IMR-90 (cell line): Measurements from ENCODE around the gene SFTPA1. TPM values are rescaled to one million over a fixed set of nuclear protein-coding genes. Genes with fewer than 3 reads are reported as not detected.
"Not testable (repeated sequence)": the region's sequence is repeated elsewhere in the genome, so short reads cannot be mapped to it uniquely, and the experiment has no call there.

Experiments used
- ATAC-seq: fragments of 200-7000 bp; cut with Tn5 transposase; 2 replicates; pipeline ENCODE4 v1.9.1; 2020; ENCODE audit warnings: low read depth, mild to moderate bottlenecking, moderate library complexity
- BruUV-seq: library from RNA; stranded (reverse); fragments of 400-500 nt; replicated peaks from 2 replicates; lab custom pipeline; 2021; lab: Mats Ljungman, UMichigan
- CTCF ChIA-PET: fragments of 300-600 bp; formaldehyde crosslinking; extraction: SDS; loops from one replicate; lab custom pipeline; 2021; ENCODE audit warnings: antibody characterized with exemption; lab: Yijun Ruan, JAX
- POLR2A ChIA-PET: fragments of 300-600 bp; sonication (Branson Sonifier 250); formaldehyde crosslinking; loops from one replicate; lab custom pipeline; 2022; ENCODE audit warnings: antibody characterized with exemption; ENCODE audit not compliant: unreplicated experiment; lab: Charles Lee
- DNase-seq: peaks from one replicate; pipeline ENCODE4 v3.0.0; 2013
- H2AFZ ChIP-seq: replicated peaks from 2 replicates; pipeline ENCODE3; 2013; ENCODE audit warnings: low read length, mild to moderate bottlenecking; ENCODE audit not compliant: poor library complexity
- H2AK5ac ChIP-seq: 2 replicates; pipeline ENCODE4 v1.6.1; 2013; ENCODE audit warnings: low read depth, low read length, inconsistent platforms
- H2AK9ac ChIP-seq: replicated peaks from 2 replicates; pipeline ENCODE3; 2013; ENCODE audit warnings: mild to moderate bottlenecking, low read depth, low read length, moderate library complexity; ENCODE audit not compliant: poor library complexity
- H2BK120ac ChIP-seq: 2 replicates; pipeline ENCODE4 v1.6.1; 2013; ENCODE audit warnings: low read depth, low read length, inconsistent platforms
- H2BK15ac ChIP-seq: 3 replicates; pipeline ENCODE4 v1.6.1; 2013; ENCODE audit warnings: low read depth, low read length, inconsistent platforms
- H2BK20ac ChIP-seq: 2 replicates; pipeline ENCODE4 v1.6.1; 2013; ENCODE audit warnings: low read depth, mild to moderate bottlenecking, inconsistent platforms, low read length, moderate library complexity
- H2BK5ac ChIP-seq: 2 replicates; pipeline ENCODE4 v1.6.1; 2013; ENCODE audit warnings: mild to moderate bottlenecking, low read depth, low read length, inconsistent platforms; ENCODE audit not compliant: poor library complexity, severe bottlenecking
- H3K14ac ChIP-seq: replicated peaks from 2 replicates; pipeline ENCODE4 v1.6.1; 2013; ENCODE audit warnings: low read depth, low read length, inconsistent platforms
- H3K18ac ChIP-seq: 2 replicates; pipeline ENCODE4 v1.6.1; 2013; ENCODE audit warnings: low read depth, low read length, control low read depth
- H3K23ac ChIP-seq: 2 replicates; pipeline ENCODE4 v1.6.1; 2013; ENCODE audit warnings: low read depth, low read length, inconsistent platforms
- H3K27ac ChIP-seq: 2 replicates; pipeline ENCODE4 v1.5.1; 2013; ENCODE audit warnings: mild to moderate bottlenecking, control low read depth, low read length; ENCODE audit not compliant: insufficient read depth
- H3K27me3 ChIP-seq: 2 replicates; pipeline ENCODE4 v1.6.1; 2013; ENCODE audit warnings: low read length; ENCODE audit not compliant: control insufficient read depth, insufficient read depth
- H3K36me3 ChIP-seq: 2 replicates; pipeline ENCODE4 v1.6.1; 2013; ENCODE audit warnings: low read length, mixed read lengths; ENCODE audit not compliant: control insufficient read depth, insufficient read depth
- H3K4ac ChIP-seq: 2 replicates; pipeline ENCODE4 v1.6.1; 2013; ENCODE audit warnings: low read depth, low read length, inconsistent platforms
- H3K4me1 ChIP-seq: 2 replicates; pipeline ENCODE4 v1.6.1; 2013; ENCODE audit warnings: low read length, mixed read lengths; ENCODE audit not compliant: control insufficient read depth, insufficient read depth
- H3K4me2 ChIP-seq: 2 replicates; pipeline ENCODE4 v1.6.1; 2013; ENCODE audit warnings: low read depth, mild to moderate bottlenecking, control low read depth, low read length, moderate library complexity
- H3K4me3 ChIP-seq: 2 replicates; pipeline ENCODE4 v1.5.1; 2013; ENCODE audit warnings: low read depth, mild to moderate bottlenecking, control low read depth, low read length, moderate library complexity; ENCODE audit not compliant: insufficient read depth
- H3K56ac ChIP-seq: 2 replicates; pipeline ENCODE4 v1.6.1; 2013; ENCODE audit warnings: low read length, inconsistent platforms; ENCODE audit not compliant: insufficient read depth; ENCODE audit errors: extremely low read depth
- H3K79me1 ChIP-seq, 2 experiments: 2 replicates each; pipeline ENCODE4 v1.6.1; 2013; ENCODE audit warnings: low read length in 2 of 2, inconsistent platforms in 1 of 2, low read depth in 1 of 2
- H3K9ac ChIP-seq: 2 replicates; pipeline ENCODE4 v1.6.1; 2013; ENCODE audit warnings: low read depth, low read length, control low read depth
- H3K9me1 ChIP-seq: 2 replicates; pipeline ENCODE4 v1.6.1; 2013; ENCODE audit warnings: low read length, inconsistent platforms; ENCODE audit not compliant: insufficient read depth
- H3K9me3 ChIP-seq: 2 replicates; pipeline ENCODE4 v1.6.1; 2013; ENCODE audit warnings: low read length; ENCODE audit not compliant: control insufficient read depth, insufficient read depth
- H4K20me1 ChIP-seq: 2 replicates; pipeline ENCODE4 v1.6.1; 2013; ENCODE audit warnings: low read length, inconsistent platforms; ENCODE audit not compliant: insufficient read depth
- H4K5ac ChIP-seq: 2 replicates; pipeline ENCODE4 v1.6.1; 2013; ENCODE audit warnings: mild to moderate bottlenecking, low read depth, low read length, control low read depth
- H4K8ac ChIP-seq, 2 experiments: 2 replicates each; pipeline ENCODE4 v1.6.1; 2013; ENCODE audit warnings: low read depth in 2 of 2, low read length in 2 of 2, control low read depth in 1 of 2, inconsistent platforms in 1 of 2
- H4K91ac ChIP-seq: 2 replicates; pipeline ENCODE4 v1.6.1; 2013; ENCODE audit warnings: low read depth, low read length, inconsistent platforms; ENCODE audit not compliant: insufficient read depth
- WGBS, 2 experiments: methylation state at CpG; one replicate each; pipeline versions ENCODE4 v1.1.5 to v1.1.7; 2013; ENCODE audit warnings: missing lambda C conversion rate in 2 of 2; ENCODE audit not compliant: insufficient read length in 1 of 2; ENCODE audit errors: extremely low coverage in 2 of 2; 5-methylcytosine and 5-hydroxymethylcytosine counted together
- dilution Hi-C: fragments of 300-500 bp; cut with HindIII; formaldehyde crosslinking; loops from one replicate; pipeline ENCODE4 v1.14.3; 2018; ENCODE audit warnings: low sequenced_read_pairs; ENCODE audit not compliant: unreplicated experiment
- in situ Hi-C: fragments of 300-500 bp; cut with MboI; formaldehyde crosslinking; loops from 3 replicates; pipeline ENCODE4 v1.14.3; 2019; ENCODE audit warnings: low sequenced_read_pairs, inconsistent platforms, mixed read lengths
- intact Hi-C: fragments of 100-400 bp; cut with micrococcal nuclease; formaldehyde crosslinking; loops from 2 replicates; pipeline ENCODE4 v1.10.0; 2022
- polyA plus RNA-seq, 3 experiments: library from polyadenylated mRNA; depleted of rRNA; stranded (reverse); fragments of >200 nt; gene quantifications; 2 replicates each; pipeline ENCODE4 v1.2.3, GENCODE V29; 2012; ENCODE audit warnings: low replicate concordance in 1 of 3
- total RNA-seq: library from RNA; depleted of rRNA; stranded (reverse); fragments of >200 nt; gene quantifications from 2 replicates; pipeline ENCODE4 v1.2.3, GENCODE V29; 2012

SFTPA1 gene
- total and polyA plus RNA-seq, 2 of the 4 experiments (the other 2 are of a cell fraction): not detected

GRCh38 chr10:79652695-79653094, 42.0 kb downstream of the SFTPA1 start:
- H2AFZ ChIP-seq, H3K36me3 ChIP-seq, H2BK20ac ChIP-seq, H2BK120ac ChIP-seq, intact Hi-C loops, dilution Hi-C loops, CTCF ChIA-PET, H3K27ac ChIP-seq, H3K56ac ChIP-seq, H4K20me1 ChIP-seq, H3K18ac ChIP-seq, ATAC-seq, H3K4me1 ChIP-seq, H3K27me3 ChIP-seq, H3K14ac ChIP-seq, H4K5ac ChIP-seq, H4K8ac ChIP-seq, H3K9me1 ChIP-seq, DNase-seq, in situ Hi-C loops, H4K91ac ChIP-seq, H2AK9ac ChIP-seq, H3K79me1 ChIP-seq, H3K4me3 ChIP-seq, H2BK15ac ChIP-seq, BruUV-seq, H2BK5ac ChIP-seq, H3K4ac ChIP-seq, H3K23ac ChIP-seq, POLR2A ChIA-PET, H3K4me2 ChIP-seq, H2AK5ac ChIP-seq, H3K9ac ChIP-seq, H3K9me3 ChIP-seq: not testable (repeated sequence)
- WGBS, 2 experiments: no CpG with 5 or more reads among the region's 2 CpGs

- intact Hi-C loops: not testable (repeated sequence)
Measured at GRCh38 chr10:79663287-79663686, 52.5 kb downstream of the SFTPA1 start.

More at GRCh38 chr10:79663287-79663686, 52.5 kb downstream of the SFTPA1 start:
- H3K9ac ChIP-seq, H3K56ac ChIP-seq, dilution Hi-C loops, H4K91ac ChIP-seq, CTCF ChIA-PET, H2AK9ac ChIP-seq, H3K79me1 ChIP-seq, H3K4me2 ChIP-seq, H3K27me3 ChIP-seq, H3K9me1 ChIP-seq, H3K18ac ChIP-seq, DNase-seq, BruUV-seq, POLR2A ChIA-PET, H4K8ac ChIP-seq, ATAC-seq, H2AK5ac ChIP-seq, H2BK120ac ChIP-seq, H3K4ac ChIP-seq, H3K27ac ChIP-seq, H3K14ac ChIP-seq, H2BK20ac ChIP-seq, H4K20me1 ChIP-seq, H3K9me3 ChIP-seq, H4K5ac ChIP-seq, H3K4me1 ChIP-seq, H2BK5ac ChIP-seq, H2BK15ac ChIP-seq, in situ Hi-C loops, H3K36me3 ChIP-seq, H3K23ac ChIP-seq, H2AFZ ChIP-seq, H3K4me3 ChIP-seq: not testable (repeated sequence)
